ENCODE results near the gene BUD13. TPM values are rescaled to one million over a fixed set of nuclear protein-coding genes. Genes with fewer than 3 reads are reported as not detected.

BUD13 gene
- total and polyA plus RNA-seq, 10 of the 15 experiments (the other 5 are each of a cell fraction or from before 2014, with no cell fraction given) = 10.9 to 36.5 (median 24.7) TPM

- H3K36me3 ChIP-seq (ENCODE audit: control insufficient read depth in 2 of 2, insufficient read depth in 2 of 2, low read length in 1 of 2) = peaks cover 6 to 25% of the 10 kb centered on the region in 2 experiments
- in situ Hi-C loops (cut with MboI) (no loop called here), intact Hi-C loops (cut with micrococcal nuclease; ENCODE audit: unreplicated experiment) (no loop called here)
- RAD21 ChIA-PET (ENCODE audit: unreplicated experiment) = no interaction called here
- WGBS (ENCODE audit: insufficient coverage, insufficient replicate concordance, low lambda C conversion rate, missing lambda C conversion rate) = over 99% methylated on average over 7 of the region's 7 CpGs
- ATAC-seq (no peak), FAIRE-seq (no peak), DNase-seq (ENCODE audit: low read depth, low spot score) (no peak)
- BruUV-seq (replicated peaks) = no TSS peak
- SMC1A ChIA-PET (ENCODE audit: uncharacterized antibody, unreplicated experiment) = interaction anchor here (1.9 kb wide), 1 partner anchor 9 kb away, joined by 9 read pairs; no protein-coding TSS in a partner anchor
- H2AFZ ChIP-seq (ENCODE audit: control insufficient read depth, low read depth, low read length) = no peak overlapping the region
- H3K4me2 ChIP-seq (ENCODE audit: control insufficient read depth, insufficient read depth) = no peak overlapping the region
- CTCF ChIA-PET = interaction anchor here (0.7 to 1.4 kb wide), 4 partner anchors 12 to 398 kb away, joined by 3 to 5 read pairs (median 4); partner anchors contain the start of gene APOA5
- TF ChIP-seq FOS (IDR thresholded peaks at IDR 0.05; ENCODE audit: borderline replicate concordance, extremely low read depth, insufficient read length) (no peak), RUNX3 (IDR thresholded peaks at IDR 0.05; ENCODE audit: low read length) (no peak), MYB (IDR thresholded peaks at IDR 0.05; ENCODE audit: borderline replicate concordance, low read depth, low read length) (no peak), MTA2 (IDR thresholded peaks at IDR 0.05; ENCODE audit: low read depth) (no peak), NFIC (IDR thresholded peaks at IDR 0.05; ENCODE audit: low read depth, low read length) (no peak), JUNB (IDR thresholded peaks at IDR 0.05) (no peak), SMARCA5 (IDR thresholded peaks at IDR 0.05) (no peak), CTCF (IDR thresholded peaks at IDR 0.05 in 2 of 3, conservative IDR thresholded peaks at IDR 0.05 in 1 of 3; ENCODE audit: control insufficient read depth in 2 of 3, extremely low read depth in 1 of 3, insufficient read depth in 1 of 3, low read depth in 3 of 3, low read length in 3 of 3) (no peak), BCL11A (IDR thresholded peaks at IDR 0.05; ENCODE audit: low read depth, low read length) (no peak), EED (IDR thresholded peaks at IDR 0.05; ENCODE audit: low read depth) (no peak), ATF7 (IDR thresholded peaks at IDR 0.05; ENCODE audit: low read depth) (no peak), RCOR1 (conservative IDR thresholded peaks at IDR 0.05; ENCODE audit: low read depth, low read length) (no peak), ZBTB4 (CRISPR knock-in tag; IDR thresholded peaks at IDR 0.05) (no peak), IKZF2 (IDR thresholded peaks at IDR 0.05) (no peak), BACH1 (IDR thresholded peaks at IDR 0.05; ENCODE audit: borderline replicate concordance) (no peak), IRF3 (IDR thresholded peaks at IDR 0.05) (no peak), CBX3 (IDR thresholded peaks at IDR 0.05; ENCODE audit: borderline replicate concordance, low read depth) (no peak)
- H3K4me1 ChIP-seq (ENCODE audit: control insufficient read depth, insufficient read depth, low read length) = no peaks in the 10 kb centered on the region
- H3K79me2 ChIP-seq (ENCODE audit: control insufficient read depth, insufficient read depth, low read length) = peaks cover 7% of the 10 kb centered on the region
- H3K9ac ChIP-seq (ENCODE audit: control insufficient read depth, insufficient read depth, low read length) = no peak overlapping the region
- no peaks in the 10 kb centered on the region for H3K27me3 ChIP-seq (replicated peaks in 1 of 2; ENCODE audit: control insufficient read depth in 2 of 2, insufficient read depth in 2 of 2, low read length in 1 of 2)
- no peak overlapping the region for H3K27ac ChIP-seq (ENCODE audit: control insufficient read depth, insufficient read depth)
- no peak overlapping the region for H3K4me3 ChIP-seq
- POLR2A ChIA-PET = interaction anchor here (1.5 kb wide), 1 partner anchor 10 kb away, joined by 3 read pairs; no protein-coding TSS in a partner anchor
- no peaks in the 10 kb centered on the region for H4K20me1 ChIP-seq (ENCODE audit: control insufficient read depth, insufficient read depth)
- no peaks in the 10 kb centered on the region for H3K9me3 ChIP-seq (replicated peaks; ENCODE audit: control insufficient read depth, insufficient read depth, low read length)
Observed at GRCh38 chr11:116777056-116777455, 4.3 kb upstream of the BUD13 start.
